Measurements from ENCODE around the gene WDFY4.

GRCh38 chr10:48957361-48958151, 272.9 kb downstream of the WDFY4 start:
- TF ChIP-seq CTCF (IDR thresholded peaks at IDR 0.05) (no peak), POLR2A (IDR thresholded peaks at IDR 0.05) (no peak)
